Stimulated activated CD8-positive, alpha-beta memory T cell treated with anti-CD3 and anti-CD28 coated beads, Interleukin-12 subunit alpha, Interleukin-12 subunit beta, amount 100 ng/mL, for 24 hours (primary cell): Measurements from ENCODE around the gene NUP214.
"Not testable (repeated sequence)": the region's sequence is repeated elsewhere in the genome, so short reads cannot be mapped to it uniquely, and the experiment has no call there.

Experiments
- DNase-seq: peaks from one replicate; pipeline ENCODE4 v3.0.0-alpha.2; 2020; ENCODE audit errors: extremely low read depth

The NUP214 gene

DNA sequence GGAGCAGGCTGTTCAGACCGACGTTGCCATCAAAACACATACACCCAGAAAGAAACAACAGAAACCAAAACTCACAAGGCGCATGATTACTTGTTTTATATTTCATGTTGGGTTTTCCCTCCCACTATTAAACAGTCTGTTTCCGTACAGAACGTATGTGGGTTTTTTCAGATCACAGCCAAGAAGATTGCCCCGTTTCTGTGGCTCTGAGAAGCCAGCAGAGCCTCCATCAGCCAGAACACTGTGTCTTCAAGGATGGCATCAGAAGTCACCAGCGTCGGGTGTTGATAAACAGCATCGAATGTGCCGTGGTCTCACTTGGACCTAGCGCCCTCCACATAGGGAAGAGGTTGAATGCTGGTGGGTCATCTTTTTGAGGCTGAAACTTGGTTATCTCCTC lies 108.2 kb downstream of the NUP214 start:
- no peak for DNase-seq

DNA sequence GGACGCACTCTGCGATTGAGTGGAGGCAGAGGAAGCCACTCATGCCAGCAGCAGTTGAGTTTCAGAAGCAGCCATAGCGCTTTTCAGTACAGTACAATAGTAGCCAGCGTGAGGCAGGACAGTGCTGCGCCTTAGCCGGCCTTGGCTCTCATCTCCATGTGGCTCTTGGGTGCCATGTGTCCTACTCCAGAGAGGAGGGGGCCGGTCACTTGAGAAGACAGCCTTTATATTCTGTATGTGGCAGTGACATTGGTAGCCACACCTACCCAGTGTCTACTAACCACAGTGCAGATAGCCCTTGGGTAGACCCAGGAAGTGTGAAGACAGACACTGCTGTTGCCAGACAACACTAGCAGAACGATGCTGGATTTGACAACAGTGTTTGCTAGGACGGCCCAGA lies 108.6 kb downstream of the NUP214 start:
- no peak for DNase-seq

DNA sequence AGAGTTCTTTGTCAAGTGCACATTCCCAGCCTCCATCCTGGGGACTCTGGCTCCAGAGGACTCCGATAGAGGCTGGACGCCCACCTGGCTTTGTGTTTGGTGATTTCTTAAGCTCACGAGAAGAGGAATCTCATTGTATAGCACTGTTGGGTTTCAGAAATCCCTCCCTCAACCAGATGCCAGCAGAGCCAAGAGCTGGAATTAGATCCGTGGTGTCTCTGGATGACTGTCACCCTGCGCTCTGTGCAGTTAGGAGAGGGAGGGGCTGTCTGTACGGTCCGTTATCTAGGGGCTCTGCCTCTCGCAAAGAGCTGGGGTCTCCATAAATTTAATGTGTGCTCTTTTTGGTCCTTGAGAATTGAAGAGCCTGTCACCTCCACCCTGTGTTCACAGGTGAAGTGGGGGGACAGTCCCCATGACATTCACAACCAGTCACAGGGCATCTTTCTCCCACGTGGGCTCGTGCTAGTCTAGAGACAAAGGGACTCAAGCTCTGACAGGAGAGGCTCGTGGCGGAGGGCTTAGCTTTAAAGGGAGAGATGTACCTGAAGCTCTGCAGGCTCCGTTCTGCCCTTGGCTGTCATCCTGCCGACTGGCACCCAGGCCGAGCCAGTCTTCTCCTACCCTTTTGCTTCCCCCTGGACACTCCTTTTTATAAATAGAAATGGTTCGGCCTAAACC lies 109.6 kb downstream of the NUP214 start:
- no peak for DNase-seq

DNA sequence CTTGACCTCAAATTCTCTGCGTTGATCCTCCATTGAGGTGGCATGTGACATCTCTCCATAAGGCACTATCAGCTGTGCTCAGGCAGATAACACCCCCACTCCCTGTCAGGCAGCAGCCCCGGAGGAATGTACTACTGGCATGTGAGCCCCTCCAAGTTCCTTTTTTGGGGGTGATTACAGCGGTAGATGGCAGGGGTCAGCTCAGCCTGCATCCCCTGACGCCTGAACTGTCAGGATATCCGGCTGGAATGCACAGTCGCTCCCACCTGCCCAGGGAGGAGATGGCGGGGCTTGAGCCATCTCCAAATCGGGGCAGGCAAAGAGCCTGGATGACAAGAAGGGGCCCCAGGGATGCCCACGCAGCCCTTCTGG lies 110.1 kb downstream of the NUP214 start:
- DNase-seq = no peak

DNA sequence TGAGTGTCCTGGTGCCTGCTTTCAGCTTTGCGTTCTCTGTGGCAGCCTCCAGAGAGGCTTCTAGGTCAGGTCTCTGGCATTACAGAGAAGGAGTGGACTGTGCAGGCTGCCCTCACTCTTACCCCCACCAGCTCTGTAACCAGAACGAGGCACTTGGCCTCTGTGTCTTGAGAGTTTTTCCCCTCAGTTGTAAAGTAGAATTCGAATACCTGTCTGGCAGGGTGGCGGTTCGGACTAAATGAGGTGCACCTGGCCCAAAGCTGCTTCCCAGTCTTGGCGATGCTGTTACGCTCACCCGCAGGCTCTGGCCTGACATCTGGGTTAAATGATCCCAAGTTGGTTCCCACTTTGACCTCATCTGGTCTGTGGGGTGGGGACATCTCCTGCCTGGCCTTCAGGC lies 110.8 kb downstream of the NUP214 start:
- no peak for DNase-seq

DNA sequence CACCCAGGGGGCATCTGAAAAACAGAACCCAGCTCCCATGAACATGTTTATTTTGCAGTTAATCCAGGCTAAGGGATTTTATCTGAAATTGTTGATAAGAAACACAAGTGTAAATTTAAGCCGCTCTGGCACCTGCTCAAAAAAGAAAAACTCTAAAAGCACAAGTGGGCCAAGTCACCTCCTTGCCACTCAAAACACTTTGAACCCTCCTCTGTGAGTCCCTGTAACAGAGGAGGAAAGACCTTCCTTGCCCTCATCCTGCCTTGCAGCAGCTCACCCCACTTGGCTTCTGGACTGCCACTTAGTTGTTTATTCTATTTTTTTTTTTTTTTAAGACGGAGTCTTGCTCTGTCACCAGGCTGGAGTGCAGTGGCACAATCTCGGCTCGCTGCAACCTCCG lies 111.4 kb downstream of the NUP214 start:
- DNase-seq = no peak

DNA sequence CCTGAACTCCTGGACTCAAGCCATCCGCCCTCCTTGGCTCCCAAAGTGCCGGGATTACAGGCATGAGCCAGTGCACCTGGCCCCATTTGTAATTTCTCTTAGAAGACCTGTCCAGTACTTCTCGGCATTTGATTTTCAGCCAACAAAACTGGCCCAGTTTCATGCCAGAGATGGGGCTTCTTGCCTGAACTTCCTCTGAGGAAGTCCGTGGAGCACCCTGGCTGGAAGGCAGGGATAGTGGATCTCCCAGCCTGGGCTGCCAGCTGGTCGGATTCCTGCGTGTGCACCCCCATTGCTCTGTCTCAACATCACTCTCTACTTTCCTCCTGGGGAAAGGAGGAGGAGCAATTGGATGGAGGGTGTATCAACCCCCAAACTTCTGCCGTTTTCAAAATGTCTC lies 111.9 kb downstream of the NUP214 start:
- no peak for DNase-seq

DNA sequence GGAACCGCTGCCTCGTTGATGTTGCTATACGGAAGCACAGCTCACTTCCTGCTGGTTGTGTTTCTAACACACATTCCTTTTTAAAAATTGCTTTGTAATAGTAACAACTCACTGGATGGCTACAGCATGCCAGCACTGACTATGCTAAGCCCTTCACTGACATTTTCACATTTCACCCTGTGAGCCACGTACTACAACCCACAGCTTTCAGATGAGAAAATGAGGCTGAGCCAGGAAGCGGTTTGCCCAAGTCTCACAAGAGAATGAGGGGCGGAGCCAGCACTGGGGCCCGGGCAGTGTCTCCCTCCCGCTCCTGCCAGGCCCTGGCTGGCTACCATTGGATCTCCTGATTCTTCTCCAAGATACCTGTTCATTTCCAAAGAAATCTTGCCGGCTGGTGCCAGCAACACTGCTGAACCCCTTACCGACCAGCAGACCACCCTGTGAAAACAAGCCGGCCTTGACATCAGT lies 112.6 kb downstream of the NUP214 start:
- DNase-seq = peak; percentile 61

DNA sequence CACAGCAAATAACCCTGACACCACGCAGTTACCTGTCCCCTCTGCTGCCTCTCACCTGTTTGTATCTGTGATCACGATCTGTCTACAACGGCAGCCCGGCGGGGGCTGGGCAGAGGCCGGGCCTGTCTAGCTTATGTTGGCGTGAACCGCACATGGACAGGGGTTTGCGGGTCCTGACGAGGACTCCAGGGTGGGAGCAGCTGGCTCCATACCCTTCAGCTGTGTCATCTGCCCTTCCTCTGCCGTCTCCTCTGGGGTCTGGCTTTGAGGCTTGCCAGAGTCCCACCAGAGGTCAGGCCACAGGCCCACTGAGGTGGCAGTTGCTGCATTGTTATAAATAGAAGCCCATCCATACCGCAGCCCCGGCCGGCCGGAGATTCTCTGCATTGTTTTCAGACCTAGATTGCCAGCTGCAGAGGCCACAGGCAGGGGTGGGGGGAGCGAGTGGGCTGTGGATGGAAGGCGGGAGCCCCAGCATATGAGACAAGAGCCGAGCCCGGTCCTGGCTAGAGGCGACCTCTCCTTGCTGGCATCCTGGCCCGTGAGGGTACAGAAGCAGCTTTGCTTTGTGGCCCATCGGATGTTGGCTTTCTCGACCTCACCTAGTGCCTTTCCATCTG lies 113.1 kb downstream of the NUP214 start:
- no peak for DNase-seq

DNA sequence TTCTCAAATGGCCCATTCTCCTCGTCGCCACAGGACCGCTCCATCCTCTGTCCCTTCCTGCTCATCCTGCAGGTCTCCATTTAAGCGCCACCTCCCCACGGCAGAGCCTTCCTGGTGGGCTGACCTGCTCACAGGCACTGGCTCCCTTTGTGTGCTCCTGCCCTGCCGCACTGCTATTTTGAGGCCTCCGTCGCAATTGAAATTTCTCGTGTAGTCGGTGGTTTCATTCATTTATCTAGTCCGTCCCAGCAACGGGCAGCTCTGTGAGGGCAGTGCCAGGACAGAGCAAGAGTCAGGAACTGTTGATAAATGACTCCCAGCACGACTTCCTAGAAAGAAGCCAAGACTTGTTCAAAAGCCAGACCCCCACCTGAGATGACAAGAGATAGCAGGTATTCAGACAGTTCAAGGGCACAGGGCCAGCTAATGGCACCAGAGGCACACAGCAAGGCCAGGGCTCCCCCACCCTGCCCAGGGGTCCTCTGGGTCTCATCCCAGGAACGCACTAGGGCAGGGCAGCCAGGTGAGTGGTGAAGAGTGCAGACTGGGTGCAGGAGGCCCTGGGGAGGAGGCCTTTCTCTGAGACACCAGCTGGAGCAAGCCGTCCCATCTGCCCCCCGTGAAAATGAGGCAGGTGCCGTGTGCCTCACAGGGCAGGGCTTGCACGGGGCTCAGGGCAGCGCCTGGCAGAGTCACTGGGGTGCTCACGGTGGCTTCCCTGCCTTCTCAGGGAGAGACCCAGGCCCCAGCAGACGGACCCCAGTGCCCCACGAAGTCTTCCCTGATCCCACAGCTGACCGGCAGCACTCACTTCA lies 114.0 kb downstream of the NUP214 start:
- DNase-seq = no peak

DNA sequence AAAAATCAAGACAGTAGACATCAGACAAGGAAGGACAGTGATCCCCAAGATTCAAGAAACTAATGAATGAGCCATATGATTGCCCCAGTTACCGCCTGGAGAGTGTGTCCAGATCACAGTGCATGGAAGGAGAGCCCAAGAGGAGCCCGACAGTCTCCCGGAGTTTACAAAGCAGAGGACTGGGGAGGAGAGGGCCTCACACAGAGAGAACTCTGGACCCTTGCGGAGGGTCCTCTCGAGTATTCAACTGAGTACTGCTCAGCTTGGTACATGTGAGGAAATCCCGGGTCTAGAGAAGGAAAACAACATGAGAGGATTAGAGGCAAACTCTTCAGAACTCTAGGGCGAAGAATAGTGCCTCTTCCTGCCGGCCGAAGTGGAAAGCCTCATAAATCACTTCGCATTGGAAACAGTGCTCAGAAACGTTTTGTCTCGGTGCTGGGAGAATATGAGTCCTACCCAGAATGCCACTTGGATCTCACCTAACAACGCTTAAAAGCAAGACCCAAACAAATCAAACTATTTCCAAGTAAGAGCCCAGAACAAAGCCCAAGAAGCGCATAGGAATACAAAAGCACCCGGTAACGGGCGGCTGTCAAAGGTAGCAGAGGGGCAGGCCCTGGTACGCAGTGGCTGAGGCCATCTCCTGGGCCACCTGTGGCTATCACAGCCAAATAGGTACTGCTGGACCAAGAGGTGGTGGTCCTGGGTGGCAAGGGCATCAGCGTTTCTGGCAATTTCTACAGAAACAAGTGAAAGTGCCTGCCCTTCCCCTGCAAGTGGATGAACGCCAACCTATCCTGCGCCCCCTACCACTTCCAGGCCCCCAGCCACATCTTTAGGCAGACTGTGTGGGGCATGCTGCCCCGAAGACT lies 114.9 kb downstream of the NUP214 start:
- DNase-seq = no peak

DNA sequence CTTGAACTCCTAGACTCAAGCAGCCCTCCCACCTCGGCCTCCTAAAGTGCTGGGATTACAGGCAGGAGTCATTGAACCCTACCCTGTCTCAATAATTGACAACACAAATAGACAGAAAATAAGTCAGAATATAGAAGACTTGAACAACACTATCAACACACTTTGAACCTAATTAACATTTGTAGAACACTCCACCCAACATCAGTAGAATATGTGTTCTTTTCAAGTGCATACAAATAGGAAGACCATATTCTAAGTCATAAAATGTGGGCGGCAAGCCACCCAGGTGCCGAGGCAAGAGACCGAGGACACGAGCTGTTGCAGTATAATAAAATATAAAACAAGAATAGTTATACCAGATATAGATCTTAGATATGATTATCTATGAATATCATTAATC lies 118.9 kb downstream of the NUP214 start:
- DNase-seq = not testable (repeated sequence)

DNA sequence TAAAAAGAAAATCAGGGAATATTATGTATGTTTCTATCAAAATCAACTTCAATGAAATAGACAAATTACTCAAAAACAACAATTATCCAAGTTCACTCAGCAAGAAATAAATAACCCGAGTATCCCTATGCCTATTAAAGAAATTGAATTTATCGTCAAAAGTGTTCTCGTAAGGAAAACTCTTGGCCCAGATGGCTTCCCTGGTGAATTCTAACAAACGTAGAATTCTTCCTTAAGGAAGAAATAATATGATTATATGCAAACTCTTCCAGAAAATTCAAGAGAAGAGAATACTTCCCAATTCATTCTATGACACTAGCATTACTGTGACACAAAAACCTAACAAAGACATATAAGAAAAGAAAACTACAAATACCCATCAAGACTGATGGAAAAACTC lies 121.2 kb downstream of the NUP214 start:
- DNase-seq = no peak

DNA sequence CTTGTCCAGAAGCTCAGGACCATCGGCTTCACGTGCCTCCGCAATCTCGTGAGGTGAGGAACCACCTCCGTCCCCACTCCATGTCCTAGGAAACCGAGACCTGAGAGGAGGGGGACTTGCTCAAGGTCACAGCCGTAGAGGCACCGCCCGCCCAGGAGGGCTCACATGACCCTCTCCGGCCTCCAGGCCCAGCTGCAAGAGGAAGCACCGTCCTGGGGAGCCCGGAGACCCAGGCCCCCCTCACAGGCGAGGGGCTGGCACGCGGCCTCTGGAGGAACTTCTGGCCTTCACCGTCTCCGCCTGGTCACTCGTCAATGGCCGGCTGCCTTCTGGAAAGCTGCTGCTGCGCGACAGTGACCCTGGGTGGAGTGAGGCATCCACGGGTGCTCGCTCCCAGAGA lies 126.7 kb downstream of the NUP214 start:
- DNase-seq = no peak

DNA sequence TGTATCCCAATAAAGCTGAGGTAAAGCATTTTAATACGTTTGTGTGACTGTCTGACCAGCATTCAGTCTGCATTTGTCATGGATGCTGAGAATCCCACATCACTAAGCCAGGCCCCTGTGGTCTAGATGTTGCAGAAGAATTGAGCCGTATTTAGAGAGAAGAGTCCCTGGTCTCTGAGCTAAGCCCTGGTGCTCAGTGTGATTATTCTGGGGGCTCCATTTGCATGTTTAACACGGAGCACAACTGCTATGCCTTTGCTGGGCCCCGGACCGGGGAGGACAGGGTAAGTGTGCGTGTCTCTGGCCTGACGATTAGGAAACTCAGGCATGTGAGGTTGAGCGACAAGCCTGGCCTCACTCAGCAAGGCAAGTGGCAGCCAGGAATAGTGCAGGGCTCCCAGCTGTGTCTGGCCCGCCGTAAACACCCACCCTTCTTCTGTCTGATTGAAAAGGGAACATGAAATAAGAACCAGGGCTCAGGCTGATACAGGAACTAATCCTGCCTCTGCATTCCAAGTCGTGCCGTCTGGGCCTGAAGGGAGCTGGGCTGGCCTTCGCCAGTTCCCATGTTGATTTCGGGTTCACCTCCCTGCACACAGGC lies 128.6 kb downstream of the NUP214 start:
- DNase-seq = no peak

DNA sequence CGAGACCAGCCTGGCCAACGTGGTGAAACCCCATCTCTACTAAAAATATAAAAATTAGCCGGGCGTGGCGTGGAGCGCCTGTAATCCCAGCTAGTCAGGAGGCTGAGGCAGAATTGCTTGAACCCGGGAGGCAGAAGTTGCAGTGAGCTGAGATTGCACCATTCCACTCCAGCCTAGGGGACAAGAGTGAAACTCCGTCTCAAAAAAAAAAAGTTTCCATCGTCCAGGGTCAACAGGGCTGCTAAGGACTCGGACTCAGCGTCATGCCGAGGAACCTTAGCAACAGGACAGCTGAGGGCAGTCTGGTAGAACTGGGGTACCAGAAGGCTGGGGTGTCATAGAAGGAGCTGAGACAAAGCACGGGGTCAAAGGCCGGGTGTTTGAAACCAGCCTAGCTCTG lies 129.2 kb downstream of the NUP214 start:
- DNase-seq = no peak

DNA sequence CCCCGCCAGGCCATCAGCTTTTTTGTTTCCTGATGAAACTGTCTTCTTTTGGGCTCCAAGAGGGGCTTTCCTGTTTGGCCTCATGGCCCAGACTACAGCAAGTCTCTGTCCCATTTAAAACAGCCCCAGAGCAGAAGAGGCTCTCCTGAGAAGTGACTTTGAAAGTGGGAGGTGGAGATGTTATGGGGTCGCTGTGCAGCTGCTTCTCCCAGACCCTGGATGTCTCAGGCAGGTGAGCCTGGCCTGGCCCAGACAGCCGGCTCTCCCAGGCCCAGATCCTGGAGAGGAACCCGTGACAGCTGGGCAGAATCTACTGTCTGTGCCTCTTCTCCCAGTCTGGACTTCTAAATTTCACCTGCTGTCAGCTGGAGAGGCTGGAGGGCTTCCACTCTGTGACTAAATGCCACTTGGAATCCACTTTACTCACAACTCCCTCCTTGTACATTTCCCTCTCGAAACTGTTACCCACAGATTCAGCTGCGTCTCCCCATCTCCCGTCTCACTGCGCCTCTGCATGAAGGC lies 130.4 kb downstream of the NUP214 start:
- no peak for DNase-seq

DNA sequence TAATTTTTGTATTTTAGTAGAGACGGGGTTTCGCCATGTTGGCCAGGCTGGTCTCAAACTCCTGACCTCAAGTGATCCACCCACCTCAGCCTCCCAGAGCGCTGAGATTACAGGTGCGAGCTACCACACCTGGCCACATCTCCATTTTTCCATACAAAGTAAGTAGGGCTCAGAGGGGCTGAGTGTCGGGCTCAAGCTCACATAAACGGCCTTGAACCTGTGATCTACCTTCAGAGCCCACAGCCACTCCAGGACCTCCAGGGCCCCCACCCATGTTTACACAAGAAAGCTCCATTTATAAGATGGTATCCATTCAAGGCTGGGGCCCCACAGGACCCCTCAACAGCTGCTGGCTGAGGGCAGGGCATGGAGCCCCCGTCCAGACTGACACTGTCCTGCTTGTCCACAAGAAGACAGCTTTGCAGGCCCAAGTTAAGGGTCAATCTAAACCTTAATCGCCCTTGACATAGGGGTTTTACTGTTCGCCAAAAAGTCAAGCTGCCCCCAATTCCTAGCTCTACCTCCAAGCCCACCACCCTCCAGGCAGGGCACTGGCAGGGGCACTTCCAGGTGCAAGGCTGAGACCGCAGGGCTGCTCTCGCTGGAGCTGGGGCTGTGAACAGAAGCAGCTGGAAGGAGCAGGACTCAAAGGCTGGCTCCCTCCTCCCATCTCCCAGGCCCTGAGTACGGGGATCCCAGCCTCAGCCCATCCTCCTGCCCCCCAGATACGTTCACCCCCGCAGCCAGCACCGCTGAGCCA lies 132.1 kb downstream of the NUP214 start:
- DNase-seq = no peak

DNA sequence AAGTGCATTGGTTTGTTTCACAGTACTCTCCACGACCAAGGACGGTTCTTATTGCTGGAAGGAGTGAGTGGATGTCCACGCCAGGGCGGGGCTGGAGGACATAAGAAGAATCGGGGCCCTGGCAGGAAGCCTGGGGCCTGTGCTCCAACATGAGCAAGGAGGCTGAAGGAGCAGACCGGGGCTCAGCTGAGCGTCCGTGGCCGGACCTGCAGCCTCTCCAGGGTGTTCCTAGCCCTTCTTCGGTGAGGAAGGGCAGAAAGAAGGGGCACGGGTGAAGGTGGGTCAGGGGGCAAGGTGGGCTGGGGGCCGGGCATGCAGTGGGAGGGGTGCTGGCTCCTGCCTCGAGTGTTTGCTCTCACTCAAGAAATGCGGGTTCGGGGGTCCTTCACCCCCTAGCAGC lies 132.8 kb downstream of the NUP214 start:
- no peak for DNase-seq

DNA sequence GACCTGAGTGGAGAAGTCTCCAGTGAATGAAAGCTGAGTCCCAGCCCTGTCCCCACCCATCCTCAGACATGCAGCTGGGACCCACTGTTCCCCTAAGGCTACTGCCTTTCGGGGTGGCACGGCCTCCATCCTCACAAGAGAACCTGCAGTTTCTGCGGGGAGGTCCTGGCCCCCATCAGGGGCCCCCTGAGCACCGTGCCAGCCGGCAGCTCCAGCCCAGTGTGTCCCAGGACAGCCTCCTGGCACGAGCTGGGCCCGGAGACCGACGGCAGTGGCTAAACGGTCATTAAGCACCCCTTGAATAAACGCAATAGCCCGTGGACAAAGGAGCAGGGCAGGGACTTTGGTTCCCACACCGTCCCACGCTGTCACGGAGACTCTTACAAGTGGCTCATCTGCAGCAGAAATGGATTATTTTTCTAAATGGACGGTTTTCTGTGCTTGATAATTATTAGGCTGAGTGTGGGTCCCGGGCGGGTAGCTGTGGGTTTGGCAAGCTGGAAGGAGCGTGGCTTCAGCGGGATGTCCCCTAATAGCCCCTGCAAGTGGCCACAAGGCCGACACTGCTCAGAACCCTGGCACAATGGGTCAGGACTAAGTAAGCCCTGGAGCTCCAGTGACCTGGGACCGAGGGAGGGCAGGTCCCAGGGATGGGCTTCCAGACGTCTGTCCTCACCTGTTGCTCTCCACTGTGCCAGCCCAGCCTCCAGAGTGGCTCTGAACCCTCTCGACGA lies 133.5 kb downstream of the NUP214 start:
- DNase-seq = no peak
